Measurements from ENCODE around the gene ZBTB16. TPM values are rescaled to one million over a fixed set of nuclear protein-coding genes. Genes with fewer than 3 reads are reported as not detected.

The ZBTB16 gene
- total RNA-seq, 1 experiment from 2014 or later, result 0.21 TPM

DNA sequence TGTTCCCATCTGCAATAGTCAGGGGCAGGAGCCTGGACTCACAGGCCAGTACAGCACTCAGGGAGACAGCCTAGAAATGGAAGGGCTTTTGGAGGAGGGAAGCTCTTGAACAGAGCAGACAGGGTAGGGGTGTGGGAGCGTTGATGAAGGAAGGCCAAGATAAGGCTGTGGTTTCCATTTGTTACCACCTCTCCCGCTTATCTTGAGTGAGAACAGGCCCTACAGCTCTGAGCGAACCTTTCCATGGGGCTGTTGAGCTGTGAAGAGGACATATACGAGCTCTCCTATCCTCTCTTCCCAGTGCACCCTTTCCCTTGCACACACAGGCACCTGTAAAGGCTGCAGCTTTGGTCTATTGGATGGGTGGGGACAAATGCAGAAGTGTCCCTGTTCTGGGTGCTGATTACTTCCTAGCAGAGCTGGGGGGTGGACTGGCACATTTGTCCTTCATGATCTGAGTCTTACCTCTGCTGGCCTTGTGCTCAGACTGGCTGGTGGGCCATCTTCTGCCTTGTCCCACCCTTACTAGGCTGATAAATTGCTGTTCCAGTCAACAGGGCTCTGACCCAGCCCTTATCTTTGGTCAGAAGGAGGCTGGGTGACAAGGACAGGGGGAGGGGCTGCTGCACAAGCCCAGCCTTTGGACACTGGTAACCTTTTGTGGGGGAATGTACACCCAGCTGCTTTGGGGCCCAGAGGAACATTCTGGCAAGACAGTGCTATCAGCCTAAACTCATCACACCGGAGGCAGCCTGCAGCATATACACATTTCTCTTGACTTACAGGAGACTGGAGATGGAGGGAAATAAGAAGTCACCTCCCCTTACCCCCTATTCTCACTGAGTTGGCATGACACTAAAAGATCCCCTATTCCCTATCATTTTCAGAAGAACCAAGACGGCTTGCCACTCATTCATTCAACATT, 156.6 kb downstream of the ZBTB16 start:
- BruUV-seq (replicated peaks), result no TSS peak
- in situ Hi-C loops (cut with HindIII; ENCODE audit: low pct_unique_long_range_greater_than_20kb, low sequenced_read_pairs), result no loop called here
- no peak overlapping the region for H3K27ac ChIP-seq (ENCODE audit: low read length)
- intact Hi-C loops (cut with micrococcal nuclease; ENCODE audit: unreplicated experiment), result no loop called here
- DNase-seq (ENCODE audit: low read depth, low spot score) (no peak), ATAC-seq (no peak)
- H3K4me1 ChIP-seq (ENCODE audit: control insufficient read depth, insufficient read depth, low read length), result no peaks in the 10 kb centered on the region
- no peak for TF ChIP-seq SIN3A (IDR thresholded peaks at IDR 0.05; ENCODE audit: borderline replicate concordance, insufficient read depth, low read depth, low read length)
- TF ChIP-seq TCF7L2 (IDR thresholded peaks at IDR 0.05; ENCODE audit: low read depth, low read length), result no peak
- no peak for TF ChIP-seq POLR2AphosphoS5 (IDR thresholded peaks at IDR 0.05; ENCODE audit: low read depth, low read length)
- TF ChIP-seq, protein P1, sequence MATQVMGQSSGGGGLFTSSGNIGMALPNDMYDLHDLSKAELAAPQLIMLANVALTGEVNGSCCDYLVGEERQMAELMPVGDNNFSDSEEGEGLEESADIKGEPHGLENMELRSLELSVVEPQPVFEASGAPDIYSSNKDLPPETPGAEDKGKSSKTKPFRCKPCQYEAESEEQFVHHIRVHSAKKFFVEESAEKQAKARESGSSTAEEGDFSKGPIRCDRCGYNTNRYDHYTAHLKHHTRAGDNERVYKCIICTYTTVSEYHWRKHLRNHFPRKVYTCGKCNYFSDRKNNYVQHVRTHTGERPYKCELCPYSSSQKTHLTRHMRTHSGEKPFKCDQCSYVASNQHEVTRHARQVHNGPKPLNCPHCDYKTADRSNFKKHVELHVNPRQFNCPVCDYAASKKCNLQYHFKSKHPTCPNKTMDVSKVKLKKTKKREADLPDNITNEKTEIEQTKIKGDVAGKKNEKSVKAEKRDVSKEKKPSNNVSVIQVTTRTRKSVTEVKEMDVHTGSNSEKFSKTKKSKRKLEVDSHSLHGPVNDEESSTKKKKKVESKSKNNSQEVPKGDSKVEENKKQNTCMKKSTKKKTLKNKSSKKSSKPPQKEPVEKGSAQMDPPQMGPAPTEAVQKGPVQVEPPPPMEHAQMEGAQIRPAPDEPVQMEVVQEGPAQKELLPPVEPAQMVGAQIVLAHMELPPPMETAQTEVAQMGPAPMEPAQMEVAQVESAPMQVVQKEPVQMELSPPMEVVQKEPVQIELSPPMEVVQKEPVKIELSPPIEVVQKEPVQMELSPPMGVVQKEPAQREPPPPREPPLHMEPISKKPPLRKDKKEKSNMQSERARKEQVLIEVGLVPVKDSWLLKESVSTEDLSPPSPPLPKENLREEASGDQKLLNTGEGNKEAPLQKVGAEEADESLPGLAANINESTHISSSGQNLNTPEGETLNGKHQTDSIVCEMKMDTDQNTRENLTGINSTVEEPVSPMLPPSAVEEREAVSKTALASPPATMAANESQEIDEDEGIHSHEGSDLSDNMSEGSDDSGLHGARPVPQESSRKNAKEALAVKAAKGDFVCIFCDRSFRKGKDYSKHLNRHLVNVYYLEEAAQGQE (IDR thresholded peaks at IDR 0.05; ENCODE audit: insufficient read depth in 1 of 2, low read depth in 2 of 2, low read length in 1 of 2), result no peak
- no peaks in the 10 kb centered on the region for H3K9me3 ChIP-seq (ENCODE audit: control insufficient read depth, insufficient read depth, low read depth, low read length)
- ChIA-PET POLR2A (no interaction called here), CTCF (no interaction called here)
- peaks cover 4% of the 10 kb centered on the region for H3K27me3 ChIP-seq (ENCODE audit: control insufficient read depth, insufficient read depth, low read length)
- H3K4me3 ChIP-seq (ENCODE audit: low read depth in 2 of 2, low read length in 2 of 2), result no peak overlapping the region
- H3K36me3 ChIP-seq (ENCODE audit: control insufficient read depth, insufficient read depth, low read length), result no peaks in the 10 kb centered on the region

DNA sequence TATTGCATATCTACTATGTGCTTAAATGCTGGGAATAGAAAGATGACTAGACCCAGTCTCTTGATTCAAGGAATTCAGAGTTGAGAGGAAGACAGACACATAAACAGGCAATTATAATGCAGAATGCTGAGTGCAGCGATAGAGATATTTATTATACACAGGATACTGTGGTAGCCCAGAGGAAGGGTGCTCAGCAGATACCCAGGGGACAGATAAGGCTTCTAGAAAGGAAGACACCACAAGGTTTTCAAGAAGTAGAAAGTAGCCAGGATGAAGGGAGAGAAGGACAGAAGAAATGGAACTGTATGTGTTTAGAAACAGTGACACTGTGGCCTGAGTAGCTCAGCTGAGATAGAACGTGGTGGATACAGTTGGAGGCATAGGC, 157.3 kb downstream of the ZBTB16 start:
- DNase-seq (ENCODE audit: low read depth, low spot score) (no peak), ATAC-seq (no peak)
- H3K9me3 ChIP-seq (ENCODE audit: control insufficient read depth, insufficient read depth, low read depth, low read length), result no peaks in the 10 kb centered on the region
- intact Hi-C loops (cut with micrococcal nuclease; ENCODE audit: unreplicated experiment) (no loop called here), in situ Hi-C loops (cut with HindIII; ENCODE audit: low pct_unique_long_range_greater_than_20kb, low sequenced_read_pairs) (no loop called here)
- H3K4me1 ChIP-seq (ENCODE audit: control insufficient read depth, insufficient read depth, low read length), result no peaks in the 10 kb centered on the region
- no peaks in the 10 kb centered on the region for H3K36me3 ChIP-seq (ENCODE audit: control insufficient read depth, insufficient read depth, low read length)
- H3K27ac ChIP-seq (ENCODE audit: low read length), result no peak overlapping the region
- TF ChIP-seq POLR2AphosphoS5 (IDR thresholded peaks at IDR 0.05; ENCODE audit: low read depth, low read length), result no peak
- TF ChIP-seq, protein P1 (IDR thresholded peaks at IDR 0.05; ENCODE audit: insufficient read depth in 1 of 2, low read depth in 2 of 2, low read length in 1 of 2), result no peak
- no peak for TF ChIP-seq SIN3A (IDR thresholded peaks at IDR 0.05; ENCODE audit: borderline replicate concordance, insufficient read depth, low read depth, low read length)
- TF ChIP-seq, protein P2, sequence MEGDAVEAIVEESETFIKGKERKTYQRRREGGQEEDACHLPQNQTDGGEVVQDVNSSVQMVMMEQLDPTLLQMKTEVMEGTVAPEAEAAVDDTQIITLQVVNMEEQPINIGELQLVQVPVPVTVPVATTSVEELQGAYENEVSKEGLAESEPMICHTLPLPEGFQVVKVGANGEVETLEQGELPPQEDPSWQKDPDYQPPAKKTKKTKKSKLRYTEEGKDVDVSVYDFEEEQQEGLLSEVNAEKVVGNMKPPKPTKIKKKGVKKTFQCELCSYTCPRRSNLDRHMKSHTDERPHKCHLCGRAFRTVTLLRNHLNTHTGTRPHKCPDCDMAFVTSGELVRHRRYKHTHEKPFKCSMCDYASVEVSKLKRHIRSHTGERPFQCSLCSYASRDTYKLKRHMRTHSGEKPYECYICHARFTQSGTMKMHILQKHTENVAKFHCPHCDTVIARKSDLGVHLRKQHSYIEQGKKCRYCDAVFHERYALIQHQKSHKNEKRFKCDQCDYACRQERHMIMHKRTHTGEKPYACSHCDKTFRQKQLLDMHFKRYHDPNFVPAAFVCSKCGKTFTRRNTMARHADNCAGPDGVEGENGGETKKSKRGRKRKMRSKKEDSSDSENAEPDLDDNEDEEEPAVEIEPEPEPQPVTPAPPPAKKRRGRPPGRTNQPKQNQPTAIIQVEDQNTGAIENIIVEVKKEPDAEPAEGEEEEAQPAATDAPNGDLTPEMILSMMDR (IDR thresholded peaks at IDR 0.05), result no peak
- TF ChIP-seq TCF7L2 (IDR thresholded peaks at IDR 0.05; ENCODE audit: low read depth, low read length), result no peak
- ChIA-PET POLR2A (no interaction called here), CTCF (no interaction called here)
- H3K4me3 ChIP-seq (ENCODE audit: low read depth in 2 of 2, low read length in 2 of 2), result no peak overlapping the region
- peaks cover 4% of the 10 kb centered on the region for H3K27me3 ChIP-seq (ENCODE audit: control insufficient read depth, insufficient read depth, low read length)
- BruUV-seq (replicated peaks), result no TSS peak

Measured in Panc1 (cell line).